ENCODE data around the gene ZP4.

The ZP4 gene

DNA sequence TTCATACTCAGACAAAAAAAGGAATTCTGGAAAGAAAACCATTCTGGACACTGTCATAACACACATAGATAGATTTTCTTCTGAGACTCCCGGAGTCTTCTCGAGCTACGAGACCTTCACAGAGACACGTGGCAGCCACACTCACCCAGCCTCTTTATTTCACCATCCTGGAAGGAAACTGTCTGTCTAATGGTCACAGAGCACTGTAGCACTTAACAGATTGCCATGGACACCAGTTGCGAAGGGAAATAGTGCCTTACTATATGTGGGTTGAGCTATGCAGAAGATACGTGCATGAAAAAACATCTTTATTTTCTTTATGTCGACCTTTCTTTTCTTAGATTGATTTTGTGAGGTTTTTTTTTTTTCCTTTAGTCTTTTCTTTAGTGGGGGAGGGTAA is 57.9 kb downstream of the ZP4 start:
- Histone ChIP-seq H3K27me3 (replicated peaks in 2 of 5; ENCODE audit: control insufficient read depth in 4 of 5, insufficient read depth in 5 of 5, low read length in 4 of 5) (no peaks in the 10 kb centered on the region), H3K36me3 (ENCODE audit: control insufficient read depth in 4 of 4, insufficient read depth in 4 of 4, low read length in 3 of 4) (no peaks in the 10 kb centered on the region), H3K4me1 (ENCODE audit: control extremely low read depth in 1 of 4, control insufficient read depth in 4 of 4, insufficient read depth in 4 of 4, low read length in 3 of 4) (no peaks in the 10 kb centered on the region), H3K4me3 (ENCODE audit: control insufficient read depth in 1 of 7, extremely low read depth in 1 of 7, insufficient read depth in 4 of 7, low read depth in 2 of 7, low read length in 6 of 7) (no peak overlapping the region), H3K9me3 (ENCODE audit: control extremely low read depth in 1 of 5, control insufficient read depth in 4 of 5, insufficient read depth in 2 of 5, low read depth in 1 of 5, low read length in 4 of 5) (peaks cover 0 to 2% (median 0%) of the 10 kb centered on the region in 5 experiments), H3K27ac (ENCODE audit: insufficient read depth in 1 of 2, low read depth in 1 of 2, low read length in 2 of 2, poor library complexity in 1 of 2, severe bottlenecking in 2 of 2) (no peak overlapping the region)
- POLR2A ChIA-PET, result no interaction called here
- CTCF ChIA-PET, result no interaction called here
- WGBS (ENCODE audit: insufficient coverage), result 87% methylated on average over 7 of the region's 7 CpGs
- no peak for DNase-seq

Measured in common myeloid progenitor, CD34-positive (primary cell).